HEK293 (cell line): ENCODE results near the gene ASB6.

ENCODE experiments used
- CTCF ChIA-PET: fragments of 350-600 bp; formaldehyde crosslinking; extraction: SDS; loops from one replicate; lab custom pipeline; 2021; ENCODE audit warnings: antibody characterized with exemption; lab: Yijun Ruan, JAX
- POLR2A ChIA-PET: fragments of 300-600 bp; formaldehyde crosslinking; extraction: SDS; loops from one replicate; lab custom pipeline; 2020; ENCODE audit warnings: antibody characterized with exemption, inconsistent platforms; lab: Yijun Ruan, JAX
- H3K27ac ChIP-seq: fragments of 200-500 bp; sonication (Bioruptor generic); 2 replicates; pipeline ENCODE4 v1.5.1; 2014; ENCODE audit warnings: low read depth, low read length, control low read depth, inconsistent platforms; ENCODE audit errors: extremely low read depth
- H3K36me3 ChIP-seq, 2 experiments: fragments of 200-500 bp in 1 of 2; sonication (Bioruptor generic) in 1 of 2; 1 replicate in 1 of 2; 2 replicates in 1 of 2; pipeline ENCODE4 v1.5.1; 2014 to 2017; ENCODE audit warnings: inconsistent platforms in 2 of 2, low read length in 2 of 2; ENCODE audit not compliant: control insufficient read depth in 2 of 2, insufficient read depth in 1 of 2
- H3K4me1 ChIP-seq: fragments of 200-500 bp; sonication (Bioruptor generic); 2 replicates; pipeline ENCODE4 v1.5.1; 2014; ENCODE audit warnings: mild to moderate bottlenecking, low read length, inconsistent platforms; ENCODE audit not compliant: control insufficient read depth, insufficient read depth
- H3K4me3 ChIP-seq: 2 replicates; pipeline ENCODE4 v1.5.1; 2011; ENCODE audit warnings: low read depth, mild to moderate bottlenecking, control low read depth, low read length, moderate library complexity
- H3K9me3 ChIP-seq: fragments of 200-500 bp; sonication (Bioruptor generic); 2 replicates; pipeline ENCODE4 v1.5.1; 2014; ENCODE audit warnings: low read depth, low read length, inconsistent platforms; ENCODE audit not compliant: control insufficient read depth, insufficient read depth
- GLIS1 ChIP-seq: fragments of 450-650 bp; formaldehyde crosslinking; IDR thresholded peaks from 2 replicates; pipeline ENCODE4 v1.5.1; 2016; ENCODE audit warnings: missing biosample characterization, missing genetic modification characterization
- KLF17 ChIP-seq: fragments of 450-650 bp; formaldehyde crosslinking; IDR thresholded peaks from 2 replicates; pipeline ENCODE4 v1.5.1; 2016; ENCODE audit warnings: missing biosample characterization, missing genetic modification characterization
- PBX3 ChIP-seq: sonication (generic); formaldehyde crosslinking; IDR thresholded peaks from 2 replicates; pipeline ENCODE4 v1.8.1; 2022; ENCODE audit warnings: mild to moderate bottlenecking, moderate library complexity, missing genetic modification reagents
- ZFP69B ChIP-seq: fragments of 450-650 bp; formaldehyde crosslinking; IDR thresholded peaks from 2 replicates; pipeline ENCODE4 v1.5.1; 2016; ENCODE audit warnings: missing biosample characterization, missing genetic modification characterization
- ZIC2 ChIP-seq: fragments of 450-650 bp; formaldehyde crosslinking; IDR thresholded peaks from 2 replicates; pipeline ENCODE4 v1.5.1; 2016; ENCODE audit warnings: missing biosample characterization, missing genetic modification characterization
- ZNF121 ChIP-seq: fragments of 450-650 bp; formaldehyde crosslinking; IDR thresholded peaks from 2 replicates; pipeline ENCODE4 v1.5.1; 2016; ENCODE audit warnings: missing biosample characterization, missing genetic modification characterization
- ZNF16 ChIP-seq: fragments of 450-650 bp; formaldehyde crosslinking; IDR thresholded peaks from 2 replicates; pipeline ENCODE4 v1.5.1; 2016; ENCODE audit warnings: low read depth, missing biosample characterization, missing genetic modification characterization
- ZNF174 ChIP-seq: fragments of 450-650 bp; formaldehyde crosslinking; IDR thresholded peaks from 2 replicates; pipeline ENCODE4 v1.5.0; 2017; ENCODE audit warnings: missing biosample characterization, mild to moderate bottlenecking, missing genetic modification characterization
- ZNF223 ChIP-seq: fragments of 450-650 bp; formaldehyde crosslinking; IDR thresholded peaks from 2 replicates; pipeline ENCODE4 v1.5.1; 2016; ENCODE audit warnings: missing biosample characterization, missing genetic modification characterization
- ZNF24 ChIP-seq: fragments of 450-650 bp; formaldehyde crosslinking; IDR thresholded peaks from 2 replicates; pipeline ENCODE4 v1.5.1; 2016; ENCODE audit warnings: missing biosample characterization, missing genetic modification characterization
- ZNF280C ChIP-seq: fragments of 450-650 bp; formaldehyde crosslinking; IDR thresholded peaks from 2 replicates; pipeline ENCODE4 v1.5.1; 2016; ENCODE audit warnings: missing biosample characterization, missing genetic modification characterization
- ZNF292 ChIP-seq: fragments of 450-650 bp; formaldehyde crosslinking; IDR thresholded peaks from 2 replicates; pipeline ENCODE4 v1.5.1; 2016; ENCODE audit warnings: low read depth, missing biosample characterization, missing genetic modification characterization, borderline replicate concordance
- ZNF335 ChIP-seq: fragments of 450-650 bp; formaldehyde crosslinking; conservative IDR thresholded peaks from 2 replicates; pipeline ENCODE4 v1.5.1; 2016; ENCODE audit warnings: missing biosample characterization, missing genetic modification characterization
- ZNF623 ChIP-seq: fragments of 450-650 bp; formaldehyde crosslinking; IDR thresholded peaks from 2 replicates; pipeline ENCODE4 v1.5.1; 2016; ENCODE audit warnings: missing biosample characterization, missing genetic modification characterization
- ZNF654 ChIP-seq: fragments of 450-650 bp; formaldehyde crosslinking; IDR thresholded peaks from 2 replicates; pipeline ENCODE4 v1.5.1; 2016; ENCODE audit warnings: low read depth, missing biosample characterization, missing genetic modification characterization
- ZNF830 ChIP-seq: fragments of 450-650 bp; IDR thresholded peaks from 2 replicates; pipeline ENCODE4 v1.5.0; 2018; ENCODE audit warnings: missing biosample characterization, missing genetic modification characterization, low read depth, mild to moderate bottlenecking, moderate library complexity
- ZSCAN16 ChIP-seq: fragments of 450-650 bp; formaldehyde crosslinking; IDR thresholded peaks from 2 replicates; pipeline ENCODE4 v1.5.1; 2016; ENCODE audit warnings: missing biosample characterization, missing genetic modification characterization
- TF ChIP-seq, protein P1 (sequence below): fragments of 450-650 bp; formaldehyde crosslinking; IDR thresholded peaks from 2 replicates; pipeline ENCODE4 v1.5.1; 2016; ENCODE audit warnings: missing biosample characterization, missing genetic modification characterization, borderline replicate concordance

ASB6 gene

GRCh38 chr9:129687391-129687790, 45.4 kb upstream of the ASB6 start (continued):
- TF ChIP-seq, protein P1, sequence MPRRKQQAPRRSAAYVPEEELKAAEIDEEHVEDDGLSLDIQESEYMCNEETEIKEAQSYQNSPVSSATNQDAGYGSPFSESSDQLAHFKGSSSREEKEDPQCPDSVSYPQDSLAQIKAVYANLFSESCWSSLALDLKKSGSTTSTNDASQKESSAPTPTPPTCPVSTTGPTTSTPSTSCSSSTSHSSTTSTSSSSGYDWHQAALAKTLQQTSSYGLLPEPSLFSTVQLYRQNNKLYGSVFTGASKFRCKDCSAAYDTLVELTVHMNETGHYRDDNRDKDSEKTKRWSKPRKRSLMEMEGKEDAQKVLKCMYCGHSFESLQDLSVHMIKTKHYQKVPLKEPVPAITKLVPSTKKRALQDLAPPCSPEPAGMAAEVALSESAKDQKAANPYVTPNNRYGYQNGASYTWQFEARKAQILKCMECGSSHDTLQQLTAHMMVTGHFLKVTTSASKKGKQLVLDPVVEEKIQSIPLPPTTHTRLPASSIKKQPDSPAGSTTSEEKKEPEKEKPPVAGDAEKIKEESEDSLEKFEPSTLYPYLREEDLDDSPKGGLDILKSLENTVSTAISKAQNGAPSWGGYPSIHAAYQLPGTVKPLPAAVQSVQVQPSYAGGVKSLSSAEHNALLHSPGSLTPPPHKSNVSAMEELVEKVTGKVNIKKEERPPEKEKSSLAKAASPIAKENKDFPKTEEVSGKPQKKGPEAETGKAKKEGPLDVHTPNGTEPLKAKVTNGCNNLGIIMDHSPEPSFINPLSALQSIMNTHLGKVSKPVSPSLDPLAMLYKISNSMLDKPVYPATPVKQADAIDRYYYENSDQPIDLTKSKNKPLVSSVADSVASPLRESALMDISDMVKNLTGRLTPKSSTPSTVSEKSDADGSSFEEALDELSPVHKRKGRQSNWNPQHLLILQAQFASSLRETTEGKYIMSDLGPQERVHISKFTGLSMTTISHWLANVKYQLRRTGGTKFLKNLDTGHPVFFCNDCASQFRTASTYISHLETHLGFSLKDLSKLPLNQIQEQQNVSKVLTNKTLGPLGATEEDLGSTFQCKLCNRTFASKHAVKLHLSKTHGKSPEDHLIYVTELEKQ = no peak
- TF ChIP-seq, all 188 proteins: peak for 0

- H3K27ac ChIP-seq = no peak overlapping the region
- TF ChIP-seq GLIS1 (peak; percentile 87), ZFP69B (tag by site-specific recombination) (no peak), ZIC2 (tag by site-specific recombination) (peak; percentile 30; the same call in 1 of the 2 replicates)
- TF ChIP-seq, all 188 proteins: peak for 2
- Histone ChIP-seq H3K36me3 (no peaks in the 10 kb centered on the region), H3K4me3 (no peak overlapping the region), H3K4me1 (no peaks in the 10 kb centered on the region), H3K9me3 (no peaks in the 10 kb centered on the region)
- CTCF ChIA-PET = no interaction called here
- POLR2A ChIA-PET = no interaction called here
Observed at GRCh38 chr9:129686736-129687135, 44.8 kb upstream of the ASB6 start.

DNA sequence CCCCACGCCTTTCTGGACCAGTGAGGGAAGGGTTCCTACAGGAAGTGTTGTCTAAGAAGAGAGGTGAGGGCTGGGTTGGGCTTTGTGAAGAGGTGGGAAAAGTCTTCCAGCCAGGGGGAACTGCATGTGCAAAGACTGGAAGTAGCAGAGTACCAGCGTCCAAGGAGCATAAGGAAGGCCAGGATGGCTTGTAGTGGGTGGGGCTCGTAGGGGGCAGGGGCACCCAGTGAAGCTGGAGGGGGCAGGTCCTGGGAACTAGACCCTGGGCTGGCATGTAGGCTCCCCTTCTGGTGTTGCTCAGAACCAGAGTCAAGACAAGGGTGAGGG, 43.9 kb upstream of the ASB6 start:
- Histone ChIP-seq H3K4me3 (no peak overlapping the region), H3K36me3 (no peaks in the 10 kb centered on the region), H3K27ac (no peak overlapping the region), H3K9me3 (no peaks in the 10 kb centered on the region)
- CTCF ChIA-PET = interaction anchor here (0.6 to 2.1 kb wide), 6 partner anchors 9 to 104 kb away, joined by 3 to 7 read pairs (median 3); no protein-coding TSS in a partner anchor
- TF ChIP-seq ZNF292 (tag by site-specific recombination) (no peak), KLF17 (tag by site-specific recombination) (peak; percentile 3; the same call in 1 of the 2 replicates)
- TF ChIP-seq, all 188 proteins: peak for 1
- no peaks in the 10 kb centered on the region for H3K4me1 ChIP-seq
- POLR2A ChIA-PET = interaction anchor here (0.6 kb wide), 1 partner anchor 729 kb away, joined by 3 read pairs; no protein-coding TSS in a partner anchor

DNA sequence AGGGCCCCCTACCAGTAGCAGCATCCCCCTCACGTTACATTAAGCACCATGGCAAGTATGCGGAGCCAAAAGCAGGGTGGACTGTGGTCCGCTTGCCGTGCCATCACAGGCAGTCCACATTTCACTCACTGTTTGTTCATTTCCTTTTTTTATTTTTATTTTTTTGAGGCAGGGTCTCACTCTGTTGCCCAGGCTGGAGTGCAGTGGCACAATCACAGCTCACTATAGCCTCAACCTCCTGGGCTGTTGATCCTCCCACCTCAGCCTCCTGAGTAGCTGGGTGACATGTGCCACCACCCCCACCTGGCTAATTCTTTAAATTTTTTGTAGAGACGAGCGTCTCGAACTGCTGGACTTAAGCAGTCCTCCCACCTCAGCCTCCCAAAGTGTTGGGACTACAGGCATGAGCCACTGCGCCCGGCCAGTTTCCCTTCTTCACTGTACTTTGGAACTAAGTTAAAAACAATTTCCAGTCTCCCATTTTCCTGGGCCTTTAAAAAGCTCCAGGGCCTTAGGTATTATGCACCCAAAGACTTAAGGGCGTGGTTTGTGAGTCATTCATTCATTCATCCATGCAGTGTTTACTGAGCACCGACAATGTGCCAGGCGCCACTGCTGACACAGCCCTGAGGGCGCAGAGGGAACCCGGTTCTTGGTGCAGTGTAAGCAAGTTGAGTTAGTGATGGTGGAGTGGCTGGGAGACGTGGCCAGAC, 43.4 kb upstream of the ASB6 start:
- Histone ChIP-seq H3K4me3 (no peak overlapping the region), H3K36me3 (no peaks in the 10 kb centered on the region), H3K4me1 (no peaks in the 10 kb centered on the region), H3K27ac (no peak overlapping the region), H3K9me3 (no peaks in the 10 kb centered on the region)
- ChIA-PET POLR2A (no interaction called here), CTCF (interaction anchor here (0.6 to 2.1 kb wide), 5 partner anchors 9 to 105 kb away, joined by 3 to 7 read pairs (median 3); no protein-coding TSS in a partner anchor)
- TF ChIP-seq ZNF174 (tag by site-specific recombination) = no peak
- peak; percentile 65; the same call in 1 of the 2 replicates for TF ChIP-seq KLF17 (tag by site-specific recombination)
- TF ChIP-seq ZNF623 (tag by site-specific recombination) = no peak
- TF ChIP-seq ZNF16 (tag by site-specific recombination) = no peak
- peak; percentile 84 for TF ChIP-seq ZNF24 (tag by site-specific recombination)
- no peak for TF ChIP-seq ZNF830
- TF ChIP-seq ZNF223 (tag by site-specific recombination) = no peak
- no peak for TF ChIP-seq PBX3 (CRISPR knock-in tag)
- peak; percentile 91 for TF ChIP-seq ZNF121 (tag by site-specific recombination)
- TF ChIP-seq ZNF280C = no peak
- no peak for TF ChIP-seq ZNF335 (tag by site-specific recombination)
- TF ChIP-seq ZNF654 (tag by site-specific recombination) = no peak
- TF ChIP-seq ZSCAN16 = peak; percentile 94
